ENCODE results near the gene MAB21L4. TPM values are rescaled to one million over a fixed set of nuclear protein-coding genes. Genes with fewer than 3 reads are reported as not detected.
A peak's percentile ranks its signal among the peaks of the same experiment; 100 is the strongest.

MAB21L4 gene
- total and polyA plus RNA-seq, 2 donors (not counting 3 experiments of a cell fraction or from before 2014, with no cell fraction given): not detected

GRCh38 chr2:240898731-240899467 lies 2.9 kb upstream of the MAB21L4 start:
- Histone ChIP-seq H3K27me3 (ENCODE audit: control insufficient read depth in 2 of 2, insufficient read depth in 2 of 2, low read length in 2 of 2) (no peaks in the 10 kb centered on the region), H2AFZ (ENCODE audit: low read depth, low read length) (peak overlapping the region; percentile 98), H3K27ac (ENCODE audit: insufficient read depth, low read depth, low read length) (no peak overlapping the region), H3K4me2 (ENCODE audit: insufficient read depth, low read length) (no peak overlapping the region), H3K9me3 (replicated peaks; ENCODE audit: control insufficient read depth, insufficient read depth, low read length) (no peaks in the 10 kb centered on the region), H4K20me1 (replicated peaks; ENCODE audit: control insufficient read depth, extremely low read depth, insufficient read depth, low read length) (no peaks in the 10 kb centered on the region), H3K9me1 (replicated peaks; ENCODE audit: control insufficient read depth, extremely low read depth, insufficient read depth, low read length) (no peaks in the 10 kb centered on the region), H3K4me3 (replicated peaks in 1 of 3; ENCODE audit: insufficient read depth in 1 of 3, low read depth in 1 of 3, low read length in 3 of 3) (no peak overlapping the region), H3K4me1 (ENCODE audit: control insufficient read depth, extremely low read depth, insufficient read depth, low read length) (peaks cover 11% of the 10 kb centered on the region), H3K9ac (replicated peaks; ENCODE audit: extremely low read depth, insufficient read depth, low read length) (peak overlapping the region; percentile 4), H3K79me2 (ENCODE audit: control insufficient read depth, insufficient read depth, low read length) (no peaks in the 10 kb centered on the region), H3K36me3 (ENCODE audit: control insufficient read depth in 2 of 2, extremely low read depth in 1 of 2, insufficient read depth in 2 of 2, low read length in 2 of 2) (no peaks in the 10 kb centered on the region)
- TF ChIP-seq JUN (IDR thresholded peaks at IDR 0.05; ENCODE audit: borderline replicate concordance, insufficient read depth, insufficient read length, low read depth): no peak
- peak; percentile 39 for TF ChIP-seq POLR2A (IDR thresholded peaks at IDR 0.05; ENCODE audit: low read depth, low read length)
- no peak for TF ChIP-seq EZH2 (IDR thresholded peaks at IDR 0.05; ENCODE audit: borderline replicate concordance, low read depth, low read length, severe bottlenecking)
- FAIRE-seq (peak; percentile 12), DNase-seq (ENCODE audit: low read depth, low spot score) (no peak)
- dilution Hi-C loops (cut with MboI; ENCODE audit: extremely low pct_ligation_motif_present, low sequenced_read_pairs) (no loop called here), intact Hi-C loops (cut with micrococcal nuclease) (loop anchor here (1.0 kb wide), 1 partner anchor 15 kb away; no protein-coding TSS in a partner anchor)
- CTCF ChIA-PET: interaction anchor here (0.9 to 4.6 kb wide), 6 partner anchors 14 to 85 kb away, joined by 3 to 40 read pairs (median 4); no protein-coding TSS in a partner anchor
- BruUV-seq (replicated peaks): no TSS peak
- POLR2A ChIA-PET: interaction anchor here (2.0 kb wide), 1 partner anchor 14 kb away, joined by 8 read pairs; no protein-coding TSS in a partner anchor

- Histone ChIP-seq H3K4me2 (ENCODE audit: insufficient read depth, low read length) (no peak overlapping the region), H3K9ac (replicated peaks; ENCODE audit: extremely low read depth, insufficient read depth, low read length) (peak overlapping the region; percentile 4), H3K79me2 (ENCODE audit: control insufficient read depth, insufficient read depth, low read length) (no peaks in the 10 kb centered on the region), H3K36me3 (ENCODE audit: control insufficient read depth in 2 of 2, extremely low read depth in 1 of 2, insufficient read depth in 2 of 2, low read length in 2 of 2) (no peaks in the 10 kb centered on the region), H2AFZ (ENCODE audit: low read depth, low read length) (peak overlapping the region; percentile 98), H3K4me1 (ENCODE audit: control insufficient read depth, extremely low read depth, insufficient read depth, low read length) (peaks cover 11% of the 10 kb centered on the region), H3K9me3 (replicated peaks; ENCODE audit: control insufficient read depth, insufficient read depth, low read length) (no peaks in the 10 kb centered on the region), H3K9me1 (replicated peaks; ENCODE audit: control insufficient read depth, extremely low read depth, insufficient read depth, low read length) (no peaks in the 10 kb centered on the region), H3K4me3 (replicated peaks in 1 of 3; ENCODE audit: insufficient read depth in 1 of 3, low read depth in 1 of 3, low read length in 3 of 3) (no peak overlapping the region), H4K20me1 (replicated peaks; ENCODE audit: control insufficient read depth, extremely low read depth, insufficient read depth, low read length) (no peaks in the 10 kb centered on the region), H3K27me3 (ENCODE audit: control insufficient read depth in 2 of 2, insufficient read depth in 2 of 2, low read length in 2 of 2) (no peaks in the 10 kb centered on the region), H3K27ac (ENCODE audit: insufficient read depth, low read depth, low read length) (no peak overlapping the region)
- peak; percentile 78 for FAIRE-seq
- DNase-seq (ENCODE audit: low read depth, low spot score): peak; percentile 61
- dilution Hi-C loops (cut with MboI; ENCODE audit: extremely low pct_ligation_motif_present, low sequenced_read_pairs) (no loop called here), intact Hi-C loops (cut with micrococcal nuclease) (loop anchor here (1.0 kb wide), 1 partner anchor 16 kb away; no protein-coding TSS in a partner anchor)
- POLR2A ChIA-PET: interaction anchor here (2.0 kb wide), 1 partner anchor 15 kb away, joined by 8 read pairs; no protein-coding TSS in a partner anchor
- TF ChIP-seq EZH2 (IDR thresholded peaks at IDR 0.05; ENCODE audit: borderline replicate concordance, low read depth, low read length, severe bottlenecking) (no peak), MYC (IDR thresholded peaks at IDR 0.05; ENCODE audit: low read depth, low read length) (no peak), CTCF (IDR thresholded peaks at IDR 0.05; ENCODE audit: extremely low read depth in 1 of 2, insufficient read depth in 1 of 2, low read depth in 1 of 2, low read length in 2 of 2) (no peak), POLR2AphosphoS5 (IDR thresholded peaks at IDR 0.05; ENCODE audit: insufficient read depth, low read depth, low read length) (peak; percentile 42)
- CTCF ChIA-PET: interaction anchor here (1.3 to 4.6 kb wide), 5 partner anchors 15 to 85 kb away, joined by 3 to 40 read pairs (median 4); no protein-coding TSS in a partner anchor
- BruUV-seq (replicated peaks): no TSS peak
Observed at GRCh38 chr2:240898108-240898730, 2.3 kb upstream of the MAB21L4 start.

All from endothelial cell of umbilical vein (primary cell).